Measurements from ENCODE around the gene DENND1B.

Gene DENND1B

GRCh38 chr1:197775282-197776262 is at the start of gene DENND1B:
TSS of gene DENND1B (minus strand) at chr1:197775480. CDS start at chr1:197775155, 325 bp downstream.
- peak; percentile 23 for DNase-seq

- DNase-seq = no peak
Observed at GRCh38 chr1:197814306-197814705, 39.0 kb upstream of the DENND1B start.

GRCh38 chr1:197813741-197814140 is 38.5 kb upstream of the DENND1B start:
- DNase-seq = no peak

- DNase-seq = no peak
Observed at GRCh38 chr1:197811769-197812168, 36.5 kb upstream of the DENND1B start.

GRCh38 chr1:197810812-197811211 is 35.5 kb upstream of the DENND1B start:
- no peak for DNase-seq

GRCh38 chr1:197808880-197809279 is 33.6 kb upstream of the DENND1B start:
- DNase-seq = no peak

GRCh38 chr1:197807739-197808453 is 32.6 kb upstream of the DENND1B start:
- DNase-seq = no peak

GRCh38 chr1:197807216-197807615 is 31.9 kb upstream of the DENND1B start:
- DNase-seq = no peak

- DNase-seq = no peak
Observed at GRCh38 chr1:197806718-197807117, 31.4 kb upstream of the DENND1B start.

GRCh38 chr1:197801684-197802083 is 26.4 kb upstream of the DENND1B start:
- no peak for DNase-seq

- no peak for DNase-seq
Observed at GRCh38 chr1:197801111-197801482, 25.8 kb upstream of the DENND1B start.

- no peak for DNase-seq
Observed at GRCh38 chr1:197800379-197801110, 25.3 kb upstream of the DENND1B start.

- DNase-seq = no peak
Observed at GRCh38 chr1:197799271-197799670, 24.0 kb upstream of the DENND1B start.

- DNase-seq = no peak
Observed at GRCh38 chr1:197798492-197798891, 23.2 kb upstream of the DENND1B start.

- no peak for DNase-seq
Observed at GRCh38 chr1:197797010-197797409, 21.7 kb upstream of the DENND1B start.

GRCh38 chr1:197788741-197789739 is 13.8 kb upstream of the DENND1B start:
- DNase-seq = no peak

GRCh38 chr1:197787623-197788536 is 12.6 kb upstream of the DENND1B start:
- no peak for DNase-seq

GRCh38 chr1:197787056-197787455 is 11.8 kb upstream of the DENND1B start:
- no peak for DNase-seq

- no peak for DNase-seq
Observed at GRCh38 chr1:197786280-197786679, 11.0 kb upstream of the DENND1B start.

- no peak for DNase-seq
Observed at GRCh38 chr1:197783510-197783948, 8.2 kb upstream of the DENND1B start.

Measured in NCI-H748 treated with DMSO at 0.1 percent for 48 hours (cell line).